NOMO-1 treated with dmso at 0.1 percent for 144 hours (cell line): ENCODE measurements around the gene SLC22A23.

ENCODE experiments used
- DNase-seq: peaks from one replicate; lab custom pipeline; 2025; ENCODE audit not compliant: unreplicated experiment; lab: John Stamatoyannopoulos, UW

Gene SLC22A23, protein sequence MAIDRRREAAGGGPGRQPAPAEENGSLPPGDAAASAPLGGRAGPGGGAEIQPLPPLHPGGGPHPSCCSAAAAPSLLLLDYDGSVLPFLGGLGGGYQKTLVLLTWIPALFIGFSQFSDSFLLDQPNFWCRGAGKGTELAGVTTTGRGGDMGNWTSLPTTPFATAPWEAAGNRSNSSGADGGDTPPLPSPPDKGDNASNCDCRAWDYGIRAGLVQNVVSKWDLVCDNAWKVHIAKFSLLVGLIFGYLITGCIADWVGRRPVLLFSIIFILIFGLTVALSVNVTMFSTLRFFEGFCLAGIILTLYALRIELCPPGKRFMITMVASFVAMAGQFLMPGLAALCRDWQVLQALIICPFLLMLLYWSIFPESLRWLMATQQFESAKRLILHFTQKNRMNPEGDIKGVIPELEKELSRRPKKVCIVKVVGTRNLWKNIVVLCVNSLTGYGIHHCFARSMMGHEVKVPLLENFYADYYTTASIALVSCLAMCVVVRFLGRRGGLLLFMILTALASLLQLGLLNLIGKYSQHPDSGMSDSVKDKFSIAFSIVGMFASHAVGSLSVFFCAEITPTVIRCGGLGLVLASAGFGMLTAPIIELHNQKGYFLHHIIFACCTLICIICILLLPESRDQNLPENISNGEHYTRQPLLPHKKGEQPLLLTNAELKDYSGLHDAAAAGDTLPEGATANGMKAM

DNA sequence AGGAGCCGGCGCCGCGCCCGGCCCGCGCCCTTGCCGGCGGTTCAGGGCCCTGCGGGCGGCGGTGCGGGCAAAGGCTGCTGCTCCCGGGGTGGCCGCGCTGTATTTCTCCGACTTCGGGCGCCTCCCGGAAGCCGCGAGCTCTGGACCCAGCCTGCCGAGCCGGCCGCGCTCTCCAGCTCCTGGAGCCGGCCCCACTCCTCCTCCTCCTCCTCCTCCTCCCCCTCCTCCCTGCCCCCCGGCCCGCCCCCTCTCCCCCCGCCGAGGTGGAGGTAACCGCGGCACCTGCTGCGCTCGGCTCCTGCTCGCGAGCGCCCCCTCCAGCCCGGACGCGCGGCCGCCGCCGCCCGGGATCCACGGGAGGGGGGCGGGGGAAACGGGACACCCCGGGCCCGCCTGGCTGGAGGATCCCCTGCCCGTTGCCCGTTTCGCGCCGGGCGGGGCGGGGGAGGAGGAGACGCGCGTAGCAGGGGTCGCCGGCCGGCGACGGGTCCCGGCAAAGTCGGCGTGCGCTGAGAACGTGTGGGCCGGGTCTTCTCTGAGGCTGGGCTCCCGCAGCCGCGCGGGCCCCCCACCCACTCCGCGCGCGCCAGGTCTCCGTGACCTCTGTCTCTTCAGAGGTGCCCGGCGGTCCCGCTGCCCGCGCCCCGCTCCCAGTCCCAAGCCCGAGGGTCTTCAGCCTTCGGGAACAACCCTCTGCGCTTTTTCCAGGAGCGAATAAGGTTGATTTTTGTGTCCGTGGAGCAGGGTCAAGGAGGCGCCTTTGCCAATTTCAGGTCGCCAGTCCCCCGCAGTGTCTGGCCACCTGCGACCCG is at the start of gene SLC22A23:
TSS of gene SLC22A23 (minus strand) at position 153 of the 812 bp plus-strand sequence. CDS start 491 bp downstream, outside the sequence.
- DNase-seq, result peak; percentile 9

DNA sequence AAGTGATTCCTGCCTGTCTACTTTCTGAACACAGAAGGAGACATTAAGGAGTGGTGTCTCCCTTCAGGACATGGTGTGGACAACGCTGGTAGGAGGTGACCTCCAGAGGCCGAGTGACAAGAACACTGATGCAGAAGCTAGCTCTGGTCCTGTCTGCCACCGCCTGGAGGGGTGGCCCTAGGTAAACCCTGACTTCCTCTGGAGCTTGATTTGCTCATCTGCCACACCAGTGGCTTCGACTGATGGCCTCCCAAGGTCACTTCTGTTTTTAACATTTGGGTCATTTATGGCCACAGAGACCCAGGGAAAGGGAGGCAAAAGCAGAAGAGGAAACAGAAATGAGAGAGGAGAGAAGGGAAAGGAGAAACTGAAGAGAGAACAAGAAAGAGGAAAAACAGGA is 49.4 kb upstream of the SLC22A23 start:
- no peak for DNase-seq

DNA sequence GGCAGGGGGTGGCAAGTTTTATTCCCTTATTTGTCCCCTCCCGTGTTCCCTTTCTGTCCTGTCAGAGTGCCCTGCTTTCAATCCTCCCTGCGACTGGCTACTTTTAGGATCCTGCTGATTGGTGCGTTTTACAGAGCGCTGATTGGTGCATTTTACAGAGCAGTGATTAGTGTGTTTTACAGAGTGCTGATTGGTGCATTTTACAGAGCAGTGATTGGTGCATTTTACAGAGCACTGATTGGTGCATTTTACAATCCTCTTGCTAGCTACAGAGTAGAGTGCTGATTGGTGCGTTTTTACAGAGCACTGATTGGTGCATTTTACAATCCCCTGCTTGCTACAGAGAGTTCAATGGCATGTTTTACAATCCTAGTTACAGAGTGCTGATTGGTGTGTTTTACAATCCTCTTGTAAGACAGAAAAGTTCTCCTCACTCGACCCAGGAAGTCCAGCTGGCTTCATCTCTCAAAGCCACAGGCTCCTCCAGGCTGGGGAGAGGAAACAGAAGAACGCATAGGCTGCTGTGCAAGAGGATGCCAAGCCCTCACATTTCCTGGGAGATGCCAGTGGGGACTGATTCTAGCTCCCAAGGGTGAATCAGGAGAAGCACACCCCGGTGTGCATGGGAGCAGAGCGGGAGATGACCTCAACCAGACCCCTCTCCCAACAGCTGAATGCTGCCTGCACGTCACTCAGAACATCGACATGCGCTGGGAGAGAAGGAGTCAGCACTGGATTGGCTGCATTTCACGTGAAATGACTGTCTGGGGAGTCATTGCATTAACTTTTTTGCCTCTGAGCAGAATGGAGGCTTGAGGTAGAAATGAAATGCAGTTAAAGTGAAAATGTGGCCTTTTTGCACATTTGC is 48.3 kb upstream of the SLC22A23 start:
- DNase-seq, result no peak

DNA sequence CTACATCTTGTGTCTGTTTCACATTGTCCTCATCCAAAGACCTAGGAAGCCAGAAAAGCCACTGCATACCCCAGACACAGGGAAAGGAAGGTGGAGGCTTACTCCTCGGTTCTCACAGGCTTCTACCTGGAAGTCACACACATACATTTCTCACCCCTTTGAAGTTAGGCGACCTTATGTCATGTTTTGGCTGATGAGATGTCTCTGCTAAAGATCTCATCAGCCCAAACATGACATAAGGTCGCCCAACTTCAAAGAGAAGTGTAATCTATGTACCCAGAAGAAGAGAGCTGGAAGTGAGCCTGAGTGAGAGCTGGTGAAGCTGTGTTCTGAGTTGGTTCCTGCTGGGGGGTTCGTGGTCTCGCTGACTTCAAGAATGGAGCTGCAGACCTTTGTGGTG is 47.5 kb upstream of the SLC22A23 start:
- no peak for DNase-seq

DNA sequence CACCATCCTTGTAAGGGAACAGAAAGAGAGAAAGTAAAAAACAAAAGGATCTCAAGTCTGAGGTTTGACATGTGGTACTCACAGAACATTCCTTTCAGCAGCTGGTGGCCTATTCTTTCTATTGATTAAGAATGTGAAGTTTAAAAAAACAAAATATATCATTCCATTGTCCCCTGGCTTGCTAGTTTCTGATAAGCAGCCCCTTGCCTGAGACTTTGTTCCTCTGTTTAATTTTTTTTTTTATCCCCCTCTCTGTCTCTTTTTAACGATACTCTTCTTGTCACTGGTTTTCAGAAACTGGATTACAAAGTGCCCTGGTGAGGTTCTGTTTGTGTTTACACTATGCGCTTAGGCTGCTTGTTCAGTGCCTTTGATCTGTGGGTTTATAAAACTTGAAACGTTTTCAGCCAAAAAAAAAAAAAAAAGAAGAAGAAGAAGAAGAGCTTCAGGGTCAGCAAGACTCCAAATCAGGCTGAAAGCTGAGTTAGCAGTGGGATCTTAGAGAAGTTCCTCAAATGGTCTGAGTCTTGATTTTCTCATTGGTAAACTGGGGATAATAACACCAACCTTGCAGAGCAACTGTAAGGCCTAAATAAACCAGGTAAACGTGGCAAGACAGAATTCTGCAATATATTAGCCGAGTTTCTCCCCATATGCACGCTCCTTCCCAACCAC is 45.1 kb upstream of the SLC22A23 start:
- DNase-seq, result no peak

DNA sequence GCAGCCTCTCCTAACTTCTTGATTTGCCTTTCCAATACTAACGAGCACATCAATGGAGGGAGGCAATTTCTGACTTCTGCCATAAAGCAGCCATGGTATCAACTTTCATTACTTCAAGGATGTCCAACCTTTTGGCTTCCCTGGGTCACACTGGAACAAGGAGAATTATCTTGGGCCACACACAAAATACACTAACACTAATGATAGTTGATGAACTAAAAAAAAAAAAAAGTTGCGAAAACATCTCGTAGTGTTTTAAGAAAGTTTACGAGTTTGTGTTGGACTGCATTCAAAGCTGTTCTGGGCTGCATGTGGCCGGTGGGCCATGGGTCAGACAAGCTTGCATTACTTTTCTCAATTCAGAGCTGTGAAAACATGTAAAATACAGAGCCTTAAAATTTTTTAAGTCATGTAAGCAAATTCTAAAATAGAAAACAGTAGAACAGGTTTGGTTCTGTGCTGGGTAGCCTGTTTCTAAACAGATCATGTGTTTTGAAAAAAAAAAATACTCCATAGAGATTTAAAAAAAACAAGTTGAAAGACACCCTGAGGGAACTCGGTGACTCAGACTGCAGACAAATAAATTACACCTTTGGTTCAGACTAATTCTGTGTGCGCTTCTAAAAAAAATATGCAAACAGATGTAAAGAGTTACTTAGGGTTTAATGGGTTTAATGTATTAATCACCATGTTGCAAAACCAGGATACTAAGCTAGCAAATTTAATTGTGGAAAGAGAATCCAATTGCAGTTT is 43.6 kb upstream of the SLC22A23 start:
- no peak for DNase-seq

DNA sequence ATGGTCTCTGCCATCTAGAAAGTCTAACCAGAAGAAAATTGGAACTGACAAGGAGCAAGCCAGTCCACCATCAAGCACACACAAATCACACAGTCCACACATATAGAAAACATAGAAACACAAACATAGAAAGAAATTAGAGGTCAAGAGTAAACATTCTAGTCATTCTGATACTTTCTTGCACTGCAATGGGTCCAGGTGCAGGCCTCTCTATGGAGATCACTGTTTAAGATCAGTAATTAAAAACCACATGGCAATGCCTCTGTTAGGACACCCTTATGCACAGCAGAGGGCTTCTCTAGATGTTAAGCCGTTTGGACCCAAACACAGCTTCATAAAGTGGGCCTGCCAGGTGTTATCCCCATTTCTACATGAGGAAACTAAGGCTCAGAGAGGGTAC is 42.8 kb upstream of the SLC22A23 start:
- DNase-seq, result no peak

DNA sequence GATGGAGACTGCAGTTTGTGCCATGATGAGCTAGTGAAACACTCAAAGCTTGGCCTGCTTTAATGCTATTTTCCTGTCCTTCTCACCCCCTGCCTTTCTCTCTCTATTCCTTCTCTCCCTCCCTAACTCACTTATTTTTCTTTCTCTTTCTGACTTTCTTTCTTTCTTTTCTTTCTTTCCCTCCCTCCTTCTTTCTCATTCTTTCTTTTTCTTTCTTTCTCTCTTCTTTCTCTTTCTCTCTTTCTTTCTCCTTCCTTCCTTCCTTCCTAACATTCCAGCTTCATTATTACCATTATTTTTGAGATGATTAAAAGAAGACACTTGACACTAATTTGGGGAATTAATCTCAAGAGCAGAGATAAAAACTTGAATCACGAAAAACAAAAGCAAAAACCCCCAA is 39.5 kb upstream of the SLC22A23 start:
- DNase-seq, result no peak

DNA sequence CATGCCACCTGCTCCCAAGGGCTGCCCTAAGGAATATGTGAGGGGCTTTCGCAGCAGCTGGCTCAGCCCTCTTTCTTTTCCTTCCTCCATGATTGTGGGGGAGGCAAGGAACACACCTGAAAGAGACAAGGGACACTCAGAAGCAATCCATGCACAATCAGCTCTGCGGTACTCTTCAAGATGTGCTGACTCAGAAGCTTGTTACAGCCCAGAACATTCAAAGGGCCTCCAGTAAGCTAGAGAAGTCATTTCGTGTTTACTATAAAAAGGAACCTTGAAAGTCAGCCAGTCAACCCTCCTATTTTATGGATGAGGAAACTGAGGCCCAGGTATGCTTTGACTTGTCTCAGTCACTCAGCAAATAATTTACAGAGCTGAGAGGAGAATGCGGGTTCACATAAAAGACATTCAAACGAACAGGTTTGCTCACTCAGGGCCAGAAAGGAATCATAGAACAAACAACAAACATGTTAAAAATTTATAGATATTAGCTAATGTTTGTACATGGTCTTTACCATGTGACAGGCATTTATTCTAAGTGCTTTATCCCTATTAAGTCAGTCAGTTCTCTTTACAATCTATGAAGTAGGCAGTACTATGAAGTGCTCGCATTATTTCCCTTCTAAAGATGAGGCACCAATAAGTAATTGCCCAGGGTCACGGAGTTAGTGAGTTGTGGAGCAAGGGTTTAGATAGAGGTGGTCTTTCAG is 37.7 kb upstream of the SLC22A23 start:
- DNase-seq, result no peak

DNA sequence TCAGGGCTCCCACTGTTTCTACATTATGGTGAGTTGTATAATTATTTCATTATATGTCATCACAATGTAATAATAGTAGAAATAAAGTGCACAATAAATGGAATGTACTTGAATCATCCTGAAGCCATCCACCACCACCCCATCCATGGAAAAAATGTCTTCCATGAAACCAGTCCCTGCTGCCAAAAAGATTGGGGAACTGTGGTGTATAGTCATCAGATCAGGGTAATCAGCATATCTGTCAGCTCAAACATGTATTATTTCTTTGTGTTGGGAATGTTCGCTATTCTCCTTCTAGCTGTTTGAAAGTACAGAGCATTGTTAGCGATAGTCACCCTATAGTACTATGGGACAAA is 33.8 kb upstream of the SLC22A23 start:
- DNase-seq, result no peak

DNA sequence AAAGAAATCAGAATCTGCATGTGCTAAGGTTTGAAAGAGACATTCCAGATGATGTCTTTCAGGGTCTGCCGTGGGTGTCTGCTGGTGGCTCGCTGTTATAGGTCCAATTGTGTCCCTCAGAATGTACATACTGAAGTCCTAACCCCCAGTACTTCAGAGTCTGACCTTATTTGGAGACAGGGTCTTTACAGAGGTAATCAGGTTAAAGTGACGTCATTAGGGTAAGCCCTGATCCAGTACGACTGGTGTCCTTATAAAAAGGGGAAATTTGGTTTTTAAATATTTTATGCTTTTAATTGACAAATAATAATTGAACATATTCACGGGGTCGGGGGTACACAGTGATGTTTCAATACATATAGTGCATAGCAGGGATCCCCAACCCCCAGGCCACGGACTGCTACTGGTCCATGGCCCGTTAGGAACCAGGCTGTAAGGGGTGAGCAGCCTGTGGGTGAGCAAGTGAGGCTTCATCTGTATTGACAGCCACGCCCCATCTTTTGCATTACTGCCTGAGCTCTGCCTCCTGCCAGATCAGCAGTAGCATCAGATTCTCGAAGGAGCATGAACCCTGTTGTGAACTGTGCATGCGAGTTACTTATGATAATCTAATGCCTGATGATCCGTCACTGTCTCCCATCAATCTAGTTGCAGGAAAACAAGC is 33.2 kb upstream of the SLC22A23 start:
- no peak for DNase-seq

DNA sequence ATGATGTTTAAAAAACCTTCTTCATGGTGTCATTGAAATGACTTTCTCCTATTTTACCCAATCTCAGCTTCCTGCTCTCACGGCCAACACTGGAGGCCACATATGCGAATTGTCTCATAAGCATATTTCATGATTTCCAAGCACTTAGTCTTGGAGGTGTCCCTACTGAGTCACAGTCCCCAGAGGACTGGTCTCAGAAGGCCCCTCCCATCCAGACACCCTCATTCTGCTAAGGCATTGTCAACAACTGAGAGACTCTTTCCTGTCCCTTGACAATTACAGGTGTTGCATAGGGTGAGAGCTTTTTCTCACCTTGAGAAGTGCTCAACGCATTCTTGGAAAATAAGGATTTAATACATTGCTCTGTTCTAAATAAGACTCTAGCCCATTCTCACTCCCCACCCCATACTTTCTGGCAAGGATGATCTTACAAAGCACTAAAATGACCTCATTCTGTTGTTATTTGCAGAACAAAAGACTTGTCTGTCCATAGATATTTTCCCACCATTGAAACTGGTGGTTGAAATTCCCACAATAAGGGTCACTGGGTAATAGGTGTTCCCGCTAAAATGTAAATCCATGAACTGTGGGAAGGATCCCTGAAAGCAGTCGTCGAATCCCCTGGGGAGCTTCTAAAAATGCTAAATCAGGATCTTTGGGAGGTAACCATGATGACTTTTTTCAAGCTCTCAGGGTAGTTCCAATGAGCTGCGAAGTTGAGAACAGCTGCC is 32.3 kb upstream of the SLC22A23 start:
- no peak for DNase-seq

DNA sequence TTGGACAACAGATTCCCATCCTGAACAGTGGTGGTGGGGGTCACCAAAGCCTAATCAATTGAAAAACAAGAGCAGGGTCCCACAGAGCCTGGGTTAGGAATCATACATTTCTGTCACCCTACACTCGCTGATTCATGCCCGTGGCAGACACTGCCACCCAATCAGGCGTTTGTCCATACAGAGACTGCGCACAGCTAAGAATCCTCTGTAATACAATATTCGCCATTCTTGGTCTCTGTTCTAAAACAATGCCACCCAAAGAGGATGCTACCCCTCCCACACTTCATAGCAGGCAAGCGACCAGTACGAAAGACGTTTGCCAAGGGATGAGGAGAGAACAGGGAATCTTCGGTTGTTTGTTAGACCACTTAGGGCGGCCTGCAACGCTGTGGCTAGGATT is 28.1 kb upstream of the SLC22A23 start:
- DNase-seq, result no peak

DNA sequence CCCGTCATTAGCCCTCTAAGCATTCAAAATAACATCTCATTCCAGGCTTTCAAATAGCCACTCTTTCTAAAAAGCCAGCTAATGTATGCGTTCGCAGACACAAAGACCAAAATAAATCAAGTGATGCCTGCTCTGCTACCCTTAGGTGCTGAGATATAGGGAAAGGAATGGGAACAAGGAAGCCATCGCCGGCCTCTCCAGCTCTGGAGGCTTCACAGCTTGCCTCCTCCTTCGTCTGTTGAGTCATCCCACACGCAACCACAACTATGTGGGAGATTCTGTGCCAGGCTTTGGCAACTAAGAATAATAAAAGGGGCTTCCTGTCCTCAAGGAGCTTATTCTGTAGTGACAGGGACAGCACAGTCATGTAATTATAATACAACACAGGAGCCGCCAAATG is 27.3 kb upstream of the SLC22A23 start:
- no peak for DNase-seq

DNA sequence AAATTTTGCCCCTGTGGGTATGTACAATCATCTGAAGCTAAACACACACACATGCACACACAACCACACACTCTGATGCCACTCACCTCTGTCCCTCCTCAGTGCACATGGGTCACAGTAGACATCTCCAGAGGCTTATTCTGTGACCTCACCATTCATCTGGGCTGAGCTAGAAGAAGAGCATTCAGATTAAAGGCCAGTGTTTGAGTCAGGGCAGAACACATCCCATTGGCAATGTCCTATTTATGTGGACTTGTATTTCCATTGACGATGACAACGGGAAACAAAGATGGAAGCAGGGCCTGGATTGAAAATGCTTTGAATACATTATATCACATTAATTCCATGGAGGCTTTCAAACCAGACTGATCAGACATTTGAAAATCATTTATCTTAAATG is 26.8 kb upstream of the SLC22A23 start:
- DNase-seq, result no peak

DNA sequence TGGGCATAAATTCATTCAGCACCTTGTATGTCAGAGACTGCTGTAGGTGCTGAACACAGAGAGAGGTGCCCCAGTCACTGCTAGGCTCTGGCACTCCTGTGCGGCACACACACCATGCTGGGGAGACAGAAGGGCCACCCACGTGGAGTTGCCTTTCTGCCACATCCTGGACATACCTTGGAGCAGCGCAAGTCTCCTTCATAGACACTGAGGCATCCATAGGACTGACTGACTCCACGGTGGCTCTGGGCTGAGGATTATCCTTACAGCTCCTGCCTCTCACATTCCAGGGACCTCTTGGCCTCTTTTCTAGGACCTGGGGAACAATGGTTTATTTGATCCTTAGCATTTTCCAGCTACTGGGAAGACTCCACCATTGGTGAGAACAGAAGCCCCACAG is 26.0 kb upstream of the SLC22A23 start:
- DNase-seq, result no peak

DNA sequence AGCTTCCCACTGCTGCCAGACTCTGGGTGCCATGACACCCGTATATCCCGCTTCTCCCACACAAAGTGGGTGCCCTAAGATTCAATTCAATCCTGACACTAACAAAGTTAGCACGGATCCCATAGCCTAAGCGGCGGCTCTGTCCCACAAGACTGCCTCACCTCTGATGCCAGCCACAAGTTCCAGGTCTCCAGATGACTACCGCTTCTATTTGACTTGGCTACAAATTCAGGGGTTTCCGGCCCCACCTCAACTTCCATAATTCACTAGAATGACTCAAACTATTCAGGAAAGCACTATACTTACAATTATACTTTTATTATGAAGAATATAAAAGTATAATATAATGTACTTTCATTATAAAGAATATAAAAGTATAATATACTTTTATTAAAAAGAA is 24.8 kb upstream of the SLC22A23 start:
- no peak for DNase-seq

DNA sequence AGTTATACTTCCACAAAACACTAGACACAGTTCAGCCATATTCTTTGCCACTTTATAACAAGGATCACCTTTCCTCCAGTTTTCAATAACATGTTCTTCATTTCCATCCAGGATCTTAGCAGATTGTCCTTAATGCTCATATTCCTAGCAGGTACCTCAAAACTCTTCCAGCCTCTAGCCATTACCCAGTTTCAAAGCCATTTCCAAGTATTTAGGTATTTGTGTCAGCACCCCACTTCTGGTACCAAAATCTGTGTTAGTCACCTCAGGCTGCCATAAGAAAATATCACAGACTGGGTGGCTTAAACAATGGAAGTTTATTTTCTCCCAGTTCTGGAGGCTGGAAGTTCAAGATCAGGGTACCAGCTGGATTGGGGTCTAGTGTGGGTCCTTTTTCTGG is 23.2 kb upstream of the SLC22A23 start:
- no peak for DNase-seq
